ENCODE data around the gene CNNM1. TPM values are rescaled to one million over a fixed set of nuclear protein-coding genes. Genes with fewer than 3 reads are reported as not detected.

CNNM1 gene
- total and polyA plus RNA-seq, 2 donors (not counting 1 experiment from before 2014, with no cell fraction given): not detected

GRCh38 chr10:99425204-99425603 is 96.0 kb downstream of the CNNM1 start:
- Histone ChIP-seq H2AFZ (ENCODE audit: insufficient read depth, low read depth, low read length, poor library complexity, severe bottlenecking) (no peak overlapping the region), H3K27me3 (replicated peaks in 1 of 4; ENCODE audit: control extremely low read depth in 1 of 4, control insufficient read depth in 3 of 4, insufficient read depth in 4 of 4, low read length in 3 of 4) (no peaks in the 10 kb centered on the region), H3K36me3 (replicated peaks in 1 of 2; ENCODE audit: control extremely low read depth in 1 of 2, control insufficient read depth in 1 of 2, extremely low read depth in 1 of 2, insufficient read depth in 2 of 2, low read length in 1 of 2) (peaks cover 0 to 2% of the 10 kb centered on the region in 2 experiments), H3K79me2 (ENCODE audit: control insufficient read depth, insufficient read depth, low read length) (no peaks in the 10 kb centered on the region), H3K9me3 (ENCODE audit: control extremely low read depth in 1 of 3, control insufficient read depth in 2 of 3, insufficient read depth in 1 of 3, low read length in 2 of 3) (no peaks in the 10 kb centered on the region), H4K20me1 (ENCODE audit: control insufficient read depth, insufficient read depth, low read length, poor library complexity, severe bottlenecking) (no peaks in the 10 kb centered on the region), H3K4me1 (ENCODE audit: control insufficient read depth in 2 of 2, insufficient read depth in 2 of 2, low read length in 2 of 2) (peaks cover 7 to 10% of the 10 kb centered on the region in 2 donors), H3K4me3 (ENCODE audit: control extremely low read depth in 1 of 5, extremely low read depth in 1 of 5, insufficient read depth in 1 of 5, low read depth in 2 of 5, low read length in 4 of 5) (no peak overlapping the region), H3K4me2 (replicated peaks; ENCODE audit: low read depth, low read length, poor library complexity, severe bottlenecking) (no peak overlapping the region), H3K9ac (ENCODE audit: low read length) (no peak overlapping the region), H3K27ac (ENCODE audit: low read length in 2 of 2) (no peak overlapping the region)
- WGBS (ENCODE audit: insufficient coverage): 91% methylated on average over 1 of the region's 1 CpG
- ATAC-seq (ENCODE audit: low read depth) (no peak), DNase-seq (no peak)
- no peaks in the 10 kb centered on the region for H3K27me3 Mint-ChIP-seq
- intact Hi-C loops (cut with micrococcal nuclease): no loop called here
- TF ChIP-seq EZH2 (IDR thresholded peaks at IDR 0.05; ENCODE audit: borderline replicate concordance, insufficient read depth, low read depth, low read length, poor library complexity, severe bottlenecking) (no peak), CTCF (IDR thresholded peaks at IDR 0.05) (no peak)
- POLR2A ChIA-PET: no interaction called here
- peaks cover 11% of the 10 kb centered on the region for H3K4me1 Mint-ChIP-seq
- H3K27ac Mint-ChIP-seq: no peak overlapping the region
- H3K4me3 Mint-ChIP-seq: no peak overlapping the region
- CTCF ChIA-PET: interaction anchor here (3.6 kb wide), 1 partner anchor 11 kb away, joined by 22 read pairs; no protein-coding TSS in a partner anchor
- H3K9me3 Mint-ChIP-seq (ENCODE audit: insufficient read depth): no peaks in the 10 kb centered on the region

GRCh38 chr10:99426689-99427088 is 97.5 kb downstream of the CNNM1 start:
- Histone ChIP-seq H3K4me2 (replicated peaks; ENCODE audit: low read depth, low read length, poor library complexity, severe bottlenecking) (no peak overlapping the region), H4K20me1 (ENCODE audit: control insufficient read depth, insufficient read depth, low read length, poor library complexity, severe bottlenecking) (no peaks in the 10 kb centered on the region), H3K27me3 (replicated peaks in 1 of 4; ENCODE audit: control extremely low read depth in 1 of 4, control insufficient read depth in 3 of 4, insufficient read depth in 4 of 4, low read length in 3 of 4) (no peaks in the 10 kb centered on the region), H3K9ac (ENCODE audit: low read length) (no peak overlapping the region), H2AFZ (ENCODE audit: insufficient read depth, low read depth, low read length, poor library complexity, severe bottlenecking) (no peak overlapping the region), H3K79me2 (ENCODE audit: control insufficient read depth, insufficient read depth, low read length) (peaks cover 3% of the 10 kb centered on the region), H3K9me3 (ENCODE audit: control extremely low read depth in 1 of 3, control insufficient read depth in 2 of 3, insufficient read depth in 1 of 3, low read length in 2 of 3) (no peaks in the 10 kb centered on the region), H3K27ac (ENCODE audit: low read length in 2 of 2) (no peak overlapping the region), H3K36me3 (replicated peaks in 1 of 2; ENCODE audit: control extremely low read depth in 1 of 2, control insufficient read depth in 1 of 2, extremely low read depth in 1 of 2, insufficient read depth in 2 of 2, low read length in 1 of 2) (no peaks in the 10 kb centered on the region), H3K4me1 (ENCODE audit: control insufficient read depth in 2 of 2, insufficient read depth in 2 of 2, low read length in 2 of 2) (peaks cover 11 to 18% of the 10 kb centered on the region in 2 donors), H3K4me3 (ENCODE audit: control extremely low read depth in 1 of 5, extremely low read depth in 1 of 5, insufficient read depth in 1 of 5, low read depth in 2 of 5, low read length in 4 of 5) (no peak overlapping the region)
- WGBS (ENCODE audit: insufficient coverage): no CpG with 5 or more reads among the region's 3 CpGs
- peaks cover 22% of the 10 kb centered on the region for H3K4me1 Mint-ChIP-seq
- CTCF ChIA-PET: interaction anchor here (3.6 kb wide), 1 partner anchor 9 kb away, joined by 22 read pairs; no protein-coding TSS in a partner anchor
- POLR2A ChIA-PET: no interaction called here
- DNase-seq (no peak), ATAC-seq (ENCODE audit: low read depth) (no peak)
- TF ChIP-seq EZH2 (IDR thresholded peaks at IDR 0.05; ENCODE audit: borderline replicate concordance, insufficient read depth, low read depth, low read length, poor library complexity, severe bottlenecking) (no peak), CTCF (IDR thresholded peaks at IDR 0.05) (no peak)
- intact Hi-C loops (cut with micrococcal nuclease): no loop called here
- no peak overlapping the region for H3K4me3 Mint-ChIP-seq
- H3K9me3 Mint-ChIP-seq (ENCODE audit: insufficient read depth): no peaks in the 10 kb centered on the region
- no peaks in the 10 kb centered on the region for H3K27me3 Mint-ChIP-seq
- no peak overlapping the region for H3K27ac Mint-ChIP-seq

Data from B cell (primary cell).